ENCODE measurements around the gene CLUH.

Gene CLUH

DNA sequence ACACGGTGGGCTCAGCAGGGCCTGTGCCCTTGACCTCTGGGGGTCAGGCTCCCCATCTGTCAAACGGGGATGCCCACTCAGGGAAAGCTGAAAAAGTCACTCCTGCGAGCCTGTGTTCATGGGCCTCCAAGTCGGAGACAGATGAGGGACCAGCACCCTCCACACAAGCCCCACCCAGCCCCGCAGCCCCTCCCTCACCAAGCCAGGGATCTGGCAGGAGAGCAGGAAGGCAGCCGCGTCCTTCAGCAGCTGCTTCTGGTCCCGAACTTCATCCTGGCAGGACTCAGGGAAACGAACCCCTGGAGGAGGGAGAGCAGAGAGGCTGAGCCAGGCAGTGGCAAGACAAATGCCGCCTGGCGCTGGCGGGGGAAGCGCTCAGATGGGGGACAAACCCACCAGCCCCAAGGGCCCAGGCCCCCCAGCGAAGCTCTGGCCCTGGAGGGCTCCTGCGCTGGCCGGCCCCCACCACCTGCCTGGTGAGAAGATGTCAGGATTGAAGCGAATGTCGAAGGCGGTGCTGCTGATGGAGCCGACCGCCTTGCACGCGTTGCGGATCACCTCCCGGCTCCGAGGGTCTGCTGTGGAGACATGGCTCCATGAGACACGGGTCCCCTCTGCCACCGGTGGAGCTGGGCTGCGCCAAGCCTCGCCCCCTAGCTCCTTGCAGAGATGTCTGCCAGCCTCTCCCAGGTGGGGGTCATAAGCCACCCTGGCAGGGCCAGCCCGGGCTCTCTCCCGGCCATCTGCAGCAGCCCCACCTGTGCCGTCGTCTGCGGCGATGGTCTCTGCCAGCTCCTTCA is 15.4 kb downstream of the CLUH start:
- TF ChIP-seq, protein P1, sequence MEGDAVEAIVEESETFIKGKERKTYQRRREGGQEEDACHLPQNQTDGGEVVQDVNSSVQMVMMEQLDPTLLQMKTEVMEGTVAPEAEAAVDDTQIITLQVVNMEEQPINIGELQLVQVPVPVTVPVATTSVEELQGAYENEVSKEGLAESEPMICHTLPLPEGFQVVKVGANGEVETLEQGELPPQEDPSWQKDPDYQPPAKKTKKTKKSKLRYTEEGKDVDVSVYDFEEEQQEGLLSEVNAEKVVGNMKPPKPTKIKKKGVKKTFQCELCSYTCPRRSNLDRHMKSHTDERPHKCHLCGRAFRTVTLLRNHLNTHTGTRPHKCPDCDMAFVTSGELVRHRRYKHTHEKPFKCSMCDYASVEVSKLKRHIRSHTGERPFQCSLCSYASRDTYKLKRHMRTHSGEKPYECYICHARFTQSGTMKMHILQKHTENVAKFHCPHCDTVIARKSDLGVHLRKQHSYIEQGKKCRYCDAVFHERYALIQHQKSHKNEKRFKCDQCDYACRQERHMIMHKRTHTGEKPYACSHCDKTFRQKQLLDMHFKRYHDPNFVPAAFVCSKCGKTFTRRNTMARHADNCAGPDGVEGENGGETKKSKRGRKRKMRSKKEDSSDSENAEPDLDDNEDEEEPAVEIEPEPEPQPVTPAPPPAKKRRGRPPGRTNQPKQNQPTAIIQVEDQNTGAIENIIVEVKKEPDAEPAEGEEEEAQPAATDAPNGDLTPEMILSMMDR (conservative IDR thresholded peaks at IDR 0.05; ENCODE audit: low read depth, low read length): no peak
- no peak overlapping the region for H3K4me3 ChIP-seq (ENCODE audit: low read length)
- DNase-seq (ENCODE audit: low read depth): no peak

DNA sequence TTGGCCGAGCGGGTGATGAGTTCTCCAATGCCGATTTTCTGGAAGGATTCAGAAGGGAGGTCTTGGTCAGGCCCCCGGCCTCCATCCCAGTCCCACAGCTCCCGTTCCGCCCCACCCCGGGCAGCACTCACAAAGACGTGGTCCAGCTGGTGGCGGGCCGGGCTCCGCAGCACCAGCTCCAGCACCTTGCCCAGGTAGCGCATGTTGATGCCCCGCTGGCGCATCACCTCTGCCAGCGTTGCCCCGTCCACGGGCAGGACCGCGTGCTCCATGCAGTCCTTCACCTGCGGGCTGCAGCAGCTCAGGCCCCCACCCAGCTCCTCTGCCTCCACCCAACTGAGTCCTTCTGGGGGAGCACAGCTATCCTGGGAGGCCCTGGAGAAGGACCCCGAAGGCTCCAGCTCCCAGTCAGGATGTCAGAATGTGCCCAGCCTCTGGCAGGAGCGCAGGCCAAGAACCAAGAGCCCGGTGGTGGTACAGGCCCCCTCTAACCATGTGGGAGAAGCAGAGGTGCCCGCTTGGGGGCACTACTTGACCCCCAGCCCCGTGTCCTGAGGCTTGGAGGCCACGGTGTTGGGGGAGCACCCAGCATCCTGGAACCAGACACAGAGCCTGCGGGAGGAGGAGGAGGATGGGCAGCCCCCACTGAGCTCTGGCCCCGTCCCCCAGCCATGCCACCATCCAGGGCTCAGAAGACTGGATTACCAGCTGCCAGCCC is 16.2 kb downstream of the CLUH start:
- TF ChIP-seq, protein P1 (conservative IDR thresholded peaks at IDR 0.05; ENCODE audit: low read depth, low read length): no peak
- no peak overlapping the region for H3K4me3 ChIP-seq (ENCODE audit: low read length)
- DNase-seq (ENCODE audit: low read depth): no peak

DNA sequence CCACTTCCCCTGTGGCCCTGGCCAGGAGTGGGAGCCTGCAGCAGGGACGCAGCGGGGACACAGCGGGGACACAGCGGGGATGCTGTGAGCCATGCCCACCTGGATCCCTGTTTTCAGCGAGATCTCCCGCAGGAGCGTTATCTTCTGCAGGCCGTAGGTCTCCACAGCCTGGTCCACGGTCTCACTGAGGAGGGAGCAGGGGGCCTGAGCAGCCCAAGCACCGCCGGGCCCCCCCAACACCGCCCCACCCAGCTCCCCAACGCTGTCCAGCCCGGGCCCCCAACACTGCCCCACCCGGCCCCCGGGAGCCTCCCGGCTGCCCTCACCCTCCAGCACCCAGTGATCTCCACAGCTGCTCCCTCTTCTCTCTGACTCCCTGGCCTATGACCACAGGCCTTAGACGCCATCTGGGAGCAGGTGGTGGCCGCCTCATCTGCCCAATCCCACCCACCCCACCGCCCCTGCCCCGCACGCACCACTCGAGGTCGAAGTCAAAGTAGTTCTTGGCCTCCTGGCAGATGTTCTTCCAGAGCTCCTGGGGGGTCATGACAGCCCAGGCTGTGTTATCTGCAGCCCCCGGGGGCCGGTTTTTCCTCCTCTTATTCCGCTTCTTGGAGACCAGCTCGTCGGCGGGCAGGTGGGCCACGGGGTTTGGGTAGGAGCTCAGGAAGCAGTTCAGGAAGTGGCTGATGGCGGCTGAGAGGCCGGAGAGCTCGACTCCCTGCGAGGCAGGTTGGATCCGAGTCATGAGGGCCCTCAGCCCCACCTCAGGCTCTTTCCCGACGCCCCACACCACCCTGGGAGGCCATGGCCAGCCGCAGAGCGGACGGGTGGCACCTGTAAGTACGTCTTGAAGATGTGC is 17.0 kb downstream of the CLUH start:
- H3K4me3 ChIP-seq (ENCODE audit: low read length): no peak overlapping the region
- DNase-seq (ENCODE audit: low read depth): no peak
- TF ChIP-seq, protein P1 (conservative IDR thresholded peaks at IDR 0.05; ENCODE audit: low read depth, low read length): no peak

DNA sequence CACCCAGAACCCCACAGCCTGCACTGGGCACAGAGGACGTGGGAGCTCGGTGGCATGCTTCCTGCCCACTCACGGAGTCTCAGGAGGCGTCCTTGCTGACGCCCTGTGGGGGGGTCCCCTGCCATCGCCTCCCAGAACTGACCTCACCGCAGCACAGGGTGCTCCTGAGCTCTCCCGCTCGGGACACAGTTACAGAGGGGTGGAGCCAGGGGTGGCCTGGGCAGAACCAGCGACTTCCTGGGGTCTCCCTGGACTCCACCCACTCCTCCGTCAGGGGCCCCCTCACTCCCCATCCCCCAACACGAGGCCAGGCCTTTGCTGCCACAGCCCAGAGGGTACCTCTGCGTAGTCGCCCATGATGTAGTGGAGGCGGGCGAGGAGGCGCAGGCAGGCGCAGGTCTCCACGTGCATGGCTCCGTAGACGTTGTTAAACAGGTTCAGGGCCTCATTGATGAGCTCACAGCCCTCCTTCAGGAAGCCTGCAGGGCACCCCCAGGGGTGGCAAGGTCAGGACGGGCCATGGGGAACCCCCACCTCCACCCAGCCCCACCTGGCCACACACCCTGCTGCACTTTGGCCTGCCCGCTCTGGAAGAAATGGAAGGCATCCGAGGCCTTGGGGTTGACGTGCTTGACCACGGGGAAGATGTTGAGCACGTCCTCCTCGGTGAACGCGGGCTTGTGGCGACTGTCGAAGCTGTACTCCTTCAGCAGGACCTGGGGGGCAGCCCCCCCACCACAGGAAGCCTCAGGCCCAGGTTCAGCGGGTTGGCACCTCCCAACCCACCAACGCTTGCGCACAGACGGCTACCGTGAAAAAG is 17.8 kb downstream of the CLUH start:
- TF ChIP-seq, protein P1 (conservative IDR thresholded peaks at IDR 0.05; ENCODE audit: low read depth, low read length): no peak
- DNase-seq (ENCODE audit: low read depth): no peak
- no peak overlapping the region for H3K4me3 ChIP-seq (ENCODE audit: low read length)

DNA sequence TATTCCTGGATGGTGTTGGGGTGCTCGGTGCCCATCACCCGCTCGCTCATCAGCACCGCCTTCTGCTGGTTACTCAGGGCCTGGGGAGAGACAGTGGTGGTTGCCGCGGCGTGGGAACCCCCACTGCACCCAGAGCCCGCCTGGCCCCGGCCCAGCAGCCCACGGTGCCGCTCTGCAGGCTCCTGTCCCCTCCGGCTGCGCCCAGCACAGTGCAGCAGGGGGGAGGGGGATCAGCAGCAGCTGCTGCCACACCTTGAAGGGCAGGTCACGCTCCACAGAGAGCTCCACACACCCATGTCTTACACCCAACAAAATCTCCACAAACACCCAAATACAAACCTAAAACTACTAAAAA is 18.8 kb downstream of the CLUH start:
- TF ChIP-seq, protein P1 (conservative IDR thresholded peaks at IDR 0.05; ENCODE audit: low read depth, low read length): no peak
- no peak for DNase-seq (ENCODE audit: low read depth)
- no peak overlapping the region for H3K4me3 ChIP-seq (ENCODE audit: low read length)

DNA sequence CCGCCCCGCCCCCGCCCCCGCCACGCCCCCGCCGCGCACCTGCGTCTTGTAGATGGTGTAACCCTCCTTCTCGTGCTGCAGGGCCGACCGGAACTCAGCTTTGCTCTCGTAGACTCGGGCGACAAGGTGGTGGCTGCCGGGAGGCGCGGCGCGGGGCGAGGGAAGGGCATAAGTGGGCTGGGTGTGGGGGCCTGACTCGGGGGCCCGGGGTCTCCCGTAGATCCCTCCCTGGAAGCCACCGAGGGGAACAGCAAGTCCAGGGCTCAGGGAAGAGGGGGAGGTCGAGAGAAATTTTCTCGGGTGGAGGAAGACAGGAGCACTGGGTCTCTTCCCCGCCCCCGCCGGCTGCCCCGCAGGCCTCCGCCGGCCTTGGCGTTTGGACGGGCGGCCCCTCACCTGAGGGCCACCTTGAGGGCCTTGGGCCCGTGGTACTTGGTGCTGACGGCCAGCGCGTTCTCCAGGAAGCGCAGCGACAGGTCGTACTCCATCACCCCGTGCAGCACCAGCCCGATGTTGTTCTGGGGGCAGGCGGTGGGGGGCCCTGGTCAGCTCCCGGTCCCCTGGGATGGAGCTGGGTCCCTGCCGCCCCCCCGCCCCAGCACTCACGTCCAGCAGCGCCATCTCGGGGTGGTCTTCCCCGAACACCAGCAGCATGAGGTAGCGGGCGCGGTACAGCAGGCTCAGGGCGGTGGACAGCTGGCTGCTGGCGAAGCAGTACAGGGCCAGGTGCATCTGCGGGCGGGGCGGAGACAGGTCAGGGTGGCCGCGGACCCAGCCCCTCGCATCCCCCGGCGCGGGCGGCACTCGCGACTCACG is 19.4 kb downstream of the CLUH start:
- no peak for DNase-seq (ENCODE audit: low read depth)
- TF ChIP-seq, protein P1 (conservative IDR thresholded peaks at IDR 0.05; ENCODE audit: low read depth, low read length): no peak
- no peak overlapping the region for H3K4me3 ChIP-seq (ENCODE audit: low read length)

All from retinal pigment epithelial cell (primary cell).